Posterior vena cava (tissue), 2 donors: ENCODE measurements around the gene COQ8A. TPM values are rescaled to one million over a fixed set of nuclear protein-coding genes. Genes with fewer than 3 reads are reported as not detected.
A peak's percentile ranks its signal among the peaks of the same experiment; 100 is the strongest.
"Not testable (repeated sequence)": the region's sequence is repeated elsewhere in the genome, so short reads cannot be mapped to it uniquely, and the experiment has no call there.

Experiments used
- DNase-seq: peaks from one replicate; pipeline ENCODE4 v3.0.0-alpha.2; 2020; ENCODE audit warnings: low spot score
- intact Hi-C, 2 donors: fragments of 100-400 bp; cut with DNase I; formaldehyde crosslinking; loops; one replicate each; pipeline versions ENCODE4 v1.14.1 to v1.14.2; 2022 to 2023
- total RNA-seq, 2 donors: library from RNA; stranded (reverse); fragmentation: NEBNext Ultra II Directional; extraction: Animal tissue kit (Norgen Biotek cat#: 25700); gene quantifications; one replicate each; pipeline ENCODE4 v1.2.1, GENCODE V29; 2021
- donor health status: DM: yes; HTN: yes; CAD: no.
- donor health status: DM: yes; HTN: yes; CAD: no.

The COQ8A gene
- total RNA-seq, 2 donors from 2014 or later: 15.4 to 21.1 TPM

GRCh38 chr1:226949401-226949800 is 9.3 kb downstream of the COQ8A start:
- no peak for DNase-seq
- intact Hi-C loops: no loop called here

- no peak for DNase-seq
- intact Hi-C loops: no loop called here
These were observed 10.2 kb downstream of the COQ8A start for GRCh38 chr1:226950316-226950715.

GRCh38 chr1:226950871-226951270 is 10.8 kb downstream of the COQ8A start:
- DNase-seq: no peak

GRCh38 chr1:226951286-226952117 is 11.4 kb downstream of the COQ8A start:
- intact Hi-C loops: loop anchor here in 1 of 2 donors (2.0 kb wide), 1 partner anchor 35 kb away; no protein-coding TSS in a partner anchor
- no peak for DNase-seq

More at GRCh38 chr1:226950871-226951270, 10.8 kb downstream of the COQ8A start:
- intact Hi-C loops: no loop called here

GRCh38 chr1:226952118-226952441 is 12.0 kb downstream of the COQ8A start:
- intact Hi-C loops: loop anchor here in 1 of 2 donors (2.0 kb wide), 1 partner anchor 35 kb away; no protein-coding TSS in a partner anchor
- DNase-seq: no peak

GRCh38 chr1:226953175-226953800 is 13.2 kb downstream of the COQ8A start:
- intact Hi-C loops: loop anchor here in 1 of 2 donors (2.0 kb wide), 1 partner anchor 34 kb away; no protein-coding TSS in a partner anchor
- no peak for DNase-seq

- DNase-seq: no peak
- intact Hi-C loops: no loop called here
These were observed 14.2 kb downstream of the COQ8A start for GRCh38 chr1:226954337-226954736.

- intact Hi-C loops: no loop called here
- DNase-seq: no peak
These were observed 14.7 kb downstream of the COQ8A start for GRCh38 chr1:226954777-226955176.

- intact Hi-C loops: not testable (repeated sequence)
These were observed 15.8 kb downstream of the COQ8A start for GRCh38 chr1:226955857-226956256.

GRCh38 chr1:226956942-226957713 is 17.0 kb downstream of the COQ8A start:
- intact Hi-C loops: no loop called here

More at GRCh38 chr1:226955857-226956256, 15.8 kb downstream of the COQ8A start:
- not testable (repeated sequence) for DNase-seq

GRCh38 chr1:226957714-226958113 is 17.6 kb downstream of the COQ8A start:
- intact Hi-C loops: no loop called here
- no peak for DNase-seq

More at GRCh38 chr1:226956942-226957713, 17.0 kb downstream of the COQ8A start:
- no peak for DNase-seq

- intact Hi-C loops: no loop called here
- no peak for DNase-seq
These were observed 18.2 kb downstream of the COQ8A start for GRCh38 chr1:226958300-226958699.

GRCh38 chr1:226960256-226960655 is 20.2 kb downstream of the COQ8A start:
- intact Hi-C loops: no loop called here
- peak; percentile 9 for DNase-seq

GRCh38 chr1:226960944-226961765 is 21.1 kb downstream of the COQ8A start:
- DNase-seq: peak; percentile 68
- intact Hi-C loops: no loop called here

GRCh38 chr1:226962421-226963391 is 22.6 kb downstream of the COQ8A start:
- DNase-seq: peak; percentile 44
- intact Hi-C loops: no loop called here

- peak; percentile 14 for DNase-seq
- intact Hi-C loops: no loop called here
These were observed 24.0 kb downstream of the COQ8A start for GRCh38 chr1:226964068-226964425.

- DNase-seq: no peak
- intact Hi-C loops: no loop called here
These were observed 24.8 kb downstream of the COQ8A start for GRCh38 chr1:226964611-226965486.
